ENCODE results near the gene MAGI2. TPM values are rescaled to one million over a fixed set of nuclear protein-coding genes. Genes with fewer than 3 reads are reported as not detected.

MAGI2 gene
- polyA plus RNA-seq, 3 donors: 0.03 to 0.11 TPM; not detected in 1

GRCh38 chr7:78377532-78377931 is 1075.9 kb downstream of the MAGI2 start:
- intact Hi-C loops (cut with micrococcal nuclease): no loop called here
- H3K4me1 Mint-ChIP-seq: no peaks in the 10 kb centered on the region
- no CpG with 5 or more reads among the region's 1 CpG for WGBS (ENCODE audit: insufficient coverage)

GRCh38 chr7:78370936-78371335 is 1082.5 kb downstream of the MAGI2 start:
- H3K36me3 Mint-ChIP-seq: no peaks in the 10 kb centered on the region
- no peak for DNase-seq
- H3K4me1 Mint-ChIP-seq: no peaks in the 10 kb centered on the region
- no peaks in the 10 kb centered on the region for H3K4me1 ChIP-seq (ENCODE audit: control insufficient read depth in 1 of 2, insufficient read depth in 2 of 2, low read length in 2 of 2)
- H3K27me3 Mint-ChIP-seq (ENCODE audit: low read depth in 3 of 3): peaks cover 0 to 3% (median 0%) of the 10 kb centered on the region in 3 donors
- no peak overlapping the region for H2AFZ ChIP-seq (ENCODE audit: insufficient read depth, low read depth, low read length, poor library complexity, severe bottlenecking)
- H3K27ac ChIP-seq (ENCODE audit: low read depth in 1 of 2, low read length in 2 of 2): no peak overlapping the region
- H3K9ac ChIP-seq (ENCODE audit: insufficient read depth, low read length, poor library complexity, severe bottlenecking): no peak overlapping the region
- peaks cover 0 to 5% (median 2%) of the 10 kb centered on the region in 7 donors for H3K9me3 Mint-ChIP-seq
- H4K20me1 ChIP-seq (ENCODE audit: insufficient read depth, low read length): no peaks in the 10 kb centered on the region
- TF ChIP-seq CTCF (IDR thresholded peaks at IDR 0.05): no peak
- no peaks in the 10 kb centered on the region for H3K36me3 ChIP-seq (replicated peaks in 1 of 2; ENCODE audit: control insufficient read depth in 1 of 2, insufficient read depth in 2 of 2, low read length in 2 of 2)
- no peak overlapping the region for H3K27ac Mint-ChIP-seq
- no peaks in the 10 kb centered on the region for H3K27me3 ChIP-seq (ENCODE audit: control insufficient read depth in 2 of 2, insufficient read depth in 2 of 2, low read length in 2 of 2)
- intact Hi-C loops (cut with micrococcal nuclease): no loop called here
- no peaks in the 10 kb centered on the region for H3K9me3 ChIP-seq (replicated peaks in 1 of 2; ENCODE audit: control insufficient read depth in 1 of 2, insufficient read depth in 1 of 2, low read length in 2 of 2)
- no peak overlapping the region for H3K4me2 ChIP-seq (replicated peaks; ENCODE audit: extremely low read depth, low read length, poor library complexity, severe bottlenecking)
- no peak overlapping the region for H3K4me3 Mint-ChIP-seq
- no peaks in the 10 kb centered on the region for H3K79me2 ChIP-seq (ENCODE audit: insufficient read depth, low read length)
- no peak overlapping the region for H3K4me3 ChIP-seq (replicated peaks in 1 of 3; ENCODE audit: low read depth in 2 of 3, low read length in 3 of 3)

More at GRCh38 chr7:78377532-78377931, 1075.9 kb downstream of the MAGI2 start:
- peaks cover 0 to 5% (median 2%) of the 10 kb centered on the region in 7 donors for H3K9me3 Mint-ChIP-seq
- H3K79me2 ChIP-seq (ENCODE audit: insufficient read depth, low read length): no peaks in the 10 kb centered on the region
- no peak for TF ChIP-seq CTCF (IDR thresholded peaks at IDR 0.05)
- H3K27ac ChIP-seq (ENCODE audit: low read depth in 1 of 2, low read length in 2 of 2): no peak overlapping the region
- no peaks in the 10 kb centered on the region for H3K27me3 ChIP-seq (ENCODE audit: control insufficient read depth in 2 of 2, insufficient read depth in 2 of 2, low read length in 2 of 2)
- H4K20me1 ChIP-seq (ENCODE audit: insufficient read depth, low read length): no peaks in the 10 kb centered on the region
- H3K4me1 ChIP-seq (ENCODE audit: control insufficient read depth in 1 of 2, insufficient read depth in 2 of 2, low read length in 2 of 2): no peaks in the 10 kb centered on the region
- no peak for DNase-seq
- H2AFZ ChIP-seq (ENCODE audit: insufficient read depth, low read depth, low read length, poor library complexity, severe bottlenecking): no peak overlapping the region
- no peaks in the 10 kb centered on the region for H3K36me3 Mint-ChIP-seq
- H3K27me3 Mint-ChIP-seq (ENCODE audit: low read depth in 3 of 3): peaks cover 0 to 2% (median 0%) of the 10 kb centered on the region in 3 donors
- no peaks in the 10 kb centered on the region for H3K9me3 ChIP-seq (replicated peaks in 1 of 2; ENCODE audit: control insufficient read depth in 1 of 2, insufficient read depth in 1 of 2, low read length in 2 of 2)
- no peak overlapping the region for H3K9ac ChIP-seq (ENCODE audit: insufficient read depth, low read length, poor library complexity, severe bottlenecking)
- H3K36me3 ChIP-seq (replicated peaks in 1 of 2; ENCODE audit: control insufficient read depth in 1 of 2, insufficient read depth in 2 of 2, low read length in 2 of 2): no peaks in the 10 kb centered on the region
- H3K4me3 ChIP-seq (replicated peaks in 1 of 3; ENCODE audit: low read depth in 2 of 3, low read length in 3 of 3): no peak overlapping the region
- no peak overlapping the region for H3K4me3 Mint-ChIP-seq
- H3K27ac Mint-ChIP-seq: no peak overlapping the region
- no peak overlapping the region for H3K4me2 ChIP-seq (replicated peaks; ENCODE audit: extremely low read depth, low read length, poor library complexity, severe bottlenecking)

Data from CD14-positive monocyte (primary cell).